Measurements from ENCODE around the gene CDX2. TPM values are rescaled to one million over a fixed set of nuclear protein-coding genes. Genes with fewer than 3 reads are reported as not detected.

CDX2 gene
- total and polyA plus RNA-seq, 2 experiments from 2014 or later, result not detected

- Mint-ChIP-seq H3K27ac (no peak overlapping the region), H3K36me3 (ENCODE audit: low read depth) (no peaks in the 10 kb centered on the region; the same call in 2 of the 3 replicates), H3K9me3 (peaks cover 7% of the 10 kb centered on the region; the same call in 2 of the 3 replicates), H3K27me3 (ENCODE audit: insufficient read depth, low read depth, poor library complexity) (peaks cover 65% of the 10 kb centered on the region), H3K4me1 (peaks cover 27% of the 10 kb centered on the region), H3K4me3 (no peak overlapping the region; the same call in 2 of the 3 replicates)
- no peak for ATAC-seq
- Histone ChIP-seq H4K20me1 (replicated peaks; ENCODE audit: insufficient read depth) (peaks cover 12% of the 10 kb centered on the region), H3K4me2 (peak overlapping the region; percentile 40; the same call in 1 of the 2 replicates), H3K4me1 (ENCODE audit: insufficient read depth) (peaks cover 32% of the 10 kb centered on the region), H3K79me2 (replicated peaks; ENCODE audit: insufficient read depth) (no peaks in the 10 kb centered on the region), H3K36me3 (ENCODE audit: insufficient read depth) (no peaks in the 10 kb centered on the region), H3K4me3 (no peak overlapping the region), H2AFZ (no peak overlapping the region), H3K27ac (ENCODE audit: low read depth) (no peak overlapping the region), H3K27me3 (ENCODE audit: insufficient read depth) (peaks cover 95% of the 10 kb centered on the region), H3K9me2 (ENCODE audit: insufficient read depth) (no peaks in the 10 kb centered on the region), H3F3A (replicated peaks; ENCODE audit: low read depth) (peaks cover 13% of the 10 kb centered on the region; the same call in 1 of the 2 replicates)
- TF ChIP-seq STAT1 (IDR thresholded peaks at IDR 0.05; ENCODE audit: unreplicated experiment) (no peak), ETS1 (IDR thresholded peaks at IDR 0.05) (no peak), EZH2phosphoT487 (IDR thresholded peaks at IDR 0.05; ENCODE audit: unreplicated experiment) (no peak), CTCF (conservative IDR thresholded peaks at IDR 0.05; ENCODE audit: low read depth in 2 of 2) (no peak), ZNF114 (CRISPR knock-in tag; IDR thresholded peaks at IDR 0.05) (no peak), REST (IDR thresholded peaks at IDR 0.05; ENCODE audit: unreplicated experiment) (no peak), EZH2 (IDR thresholded peaks at IDR 0.05; ENCODE audit: low read depth, unreplicated experiment) (no peak), CREB1 (CRISPR knock-in tag; IDR thresholded peaks at IDR 0.05; ENCODE audit: low read depth) (no peak), ZNF331 (CRISPR knock-in tag; IDR thresholded peaks at IDR 0.05; ENCODE audit: low read depth) (no peak), NANOG (IDR thresholded peaks at IDR 0.05; ENCODE audit: borderline replicate concordance) (no peak), JUNB (IDR thresholded peaks at IDR 0.05; ENCODE audit: unreplicated experiment) (no peak), ZNF462 (CRISPR knock-in tag; IDR thresholded peaks at IDR 0.05) (no peak)
- DNase-seq (ENCODE audit: low spot score), result peak; percentile 19
Measured at GRCh38 chr13:27915301-27916207, 53.6 kb downstream of the CDX2 start.
